OCI-LY7 (cell line): Measurements from ENCODE around the gene FOXD3. TPM values are rescaled to one million over a fixed set of nuclear protein-coding genes. Genes with fewer than 3 reads are reported as not detected.

Source experiments
- BruUV-seq: library from RNA; stranded (reverse); fragments of 400-500 nt; replicated peaks from 2 replicates; lab custom pipeline; 2021; lab: Mats Ljungman, UMichigan
- CTCF ChIA-PET: fragments of 300-600 bp; sonication (Branson Sonifier 250); formaldehyde crosslinking; loops from one replicate; lab custom pipeline; 2022; ENCODE audit warnings: antibody characterized with exemption; ENCODE audit not compliant: unreplicated experiment; lab: Charles Lee
- POLR2A ChIA-PET: fragments of 300-600 bp; sonication (Branson Sonifier 250); formaldehyde crosslinking; loops from one replicate; lab custom pipeline; 2022; ENCODE audit warnings: antibody characterized with exemption; lab: Charles Lee
- DNase-seq: peaks from one replicate; pipeline ENCODE4 v3.0.0-alpha.2; 2015; ENCODE audit warnings: low spot score
- H2AFZ ChIP-seq: fragments of 200-600 bp; sonication (generic), shearing (Covaris generic); 2 replicates; pipeline ENCODE4 v1.6.1; 2014; ENCODE audit warnings: mild to moderate bottlenecking, antibody characterized with exemption, low read length, moderate library complexity
- H3K27ac ChIP-seq: fragments of 200-600 bp; sonication (generic); 2 replicates; pipeline ENCODE4 v1.5.1; 2014; ENCODE audit warnings: mixed run types, low read depth, mild to moderate bottlenecking, moderate library complexity, low read length, inconsistent platforms; ENCODE audit not compliant: poor library complexity, severe bottlenecking
- H3K36me3 ChIP-seq: fragments of 200-600 bp; sonication (generic); 2 replicates; pipeline ENCODE4 v1.6.1; 2014; ENCODE audit warnings: mild to moderate bottlenecking, antibody characterized with exemption, low read length, moderate library complexity, mixed read lengths; ENCODE audit not compliant: insufficient read depth
- H3K4me1 ChIP-seq: fragments of 200-600 bp; sonication (generic); 2 replicates; pipeline ENCODE4 v1.5.1; 2014; ENCODE audit warnings: mild to moderate bottlenecking, low read length; ENCODE audit not compliant: insufficient read depth, poor library complexity, severe bottlenecking
- H3K4me2 ChIP-seq: fragments of 200-600 bp; sonication (generic); 2 replicates; pipeline ENCODE4 v1.6.1; 2014; ENCODE audit warnings: mild to moderate bottlenecking, low read length
- H3K4me3 ChIP-seq: fragments of 200-600 bp; sonication (generic); 2 replicates; pipeline ENCODE4 v1.5.1; 2014; ENCODE audit warnings: mild to moderate bottlenecking, low read depth, low read length; ENCODE audit not compliant: poor library complexity, severe bottlenecking
- H3K79me2 ChIP-seq: fragments of 200-600 bp; sonication (generic); 2 replicates; pipeline ENCODE4 v1.6.1; 2016; ENCODE audit warnings: low read depth, mild to moderate bottlenecking, low read length, moderate library complexity, mixed read lengths; ENCODE audit not compliant: insufficient read depth
- H3K9me2 ChIP-seq: fragments of 200-600 bp; sonication (generic); 2 replicates; pipeline ENCODE4 v1.6.1; 2016; ENCODE audit warnings: mild to moderate bottlenecking, low read length, mixed read lengths; ENCODE audit not compliant: insufficient read depth
- H3K9me3 ChIP-seq: fragments of 200-600 bp; sonication (generic); 2 replicates; pipeline ENCODE4 v1.6.1; 2014; ENCODE audit warnings: mild to moderate bottlenecking, mixed run types, low read length, mixed read lengths
- H4K20me1 ChIP-seq: fragments of 200-600 bp; sonication (generic); 2 replicates; pipeline ENCODE4 v1.6.1; 2014; ENCODE audit warnings: mild to moderate bottlenecking, antibody characterized with exemption, low read length, moderate library complexity, mixed read lengths; ENCODE audit not compliant: insufficient read depth
- CTCF ChIP-seq: fragments of 200-600 bp; sonication (generic); conservative IDR thresholded peaks from 2 replicates; pipeline ENCODE4 v1.5.1; 2014; ENCODE audit warnings: mild to moderate bottlenecking, antibody characterized with exemption, low read length, moderate library complexity, mixed read lengths
- EZH2phosphoT487 ChIP-seq: fragments of 200-600 bp; sonication (generic); IDR thresholded peaks from 2 replicates; pipeline ENCODE4 v1.6.1; 2018; ENCODE audit warnings: low read depth, borderline replicate concordance, mild to moderate bottlenecking, mixed run types, antibody characterized with exemption, low read length, moderate library complexity, mixed read lengths
- intact Hi-C: fragments of 100-400 bp; cut with micrococcal nuclease; formaldehyde crosslinking; loops from one replicate; pipeline ENCODE4 v1.10.0; 2022; ENCODE audit not compliant: unreplicated experiment
- total RNA-seq, 2 experiments: library from RNA; depleted of rRNA in 1 of 2; stranded (reverse); fragments of >200 nt in 1 of 2; shearing (Covaris generic) in 1 of 2; gene quantifications; 2 replicates each; pipeline ENCODE4 v1.2.3, GENCODE V29; 2014 to 2022

The FOXD3 gene
- total RNA-seq, 2 experiments from 2014 or later, result 0.06 TPM; not detected in 1

DNA sequence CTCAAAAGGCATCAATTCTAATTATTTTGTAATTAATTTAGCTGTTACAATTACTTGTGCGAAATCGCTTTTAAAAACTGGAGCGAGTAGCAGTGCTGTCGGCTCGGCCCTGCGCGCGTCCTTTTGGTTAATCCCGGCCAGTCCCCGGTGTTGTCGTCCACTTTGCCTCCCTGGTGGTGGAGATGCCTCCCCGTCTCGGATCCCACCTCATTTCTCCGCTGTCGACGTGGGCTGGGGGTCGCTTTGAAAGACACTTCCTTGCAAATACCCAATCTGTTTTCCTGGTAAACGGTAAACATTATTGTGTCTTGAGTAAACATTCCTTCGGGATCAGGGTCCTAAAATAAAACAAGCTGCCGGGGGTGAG, 3.7 kb downstream of the FOXD3 start:
- H3K4me3 ChIP-seq, result no peak overlapping the region
- no peaks in the 10 kb centered on the region for H3K79me2 ChIP-seq
- intact Hi-C loops, result loop anchor here (2.0 kb wide), 1 partner anchor 41 kb away; the partner anchor contains the start of gene ALG6
- H3K9me2 ChIP-seq, result no peaks in the 10 kb centered on the region
- peaks cover 4% of the 10 kb centered on the region for H3K4me1 ChIP-seq
- no peak overlapping the region for H3K4me2 ChIP-seq
- no peak overlapping the region for H2AFZ ChIP-seq
- H3K9me3 ChIP-seq, result no peaks in the 10 kb centered on the region
- H3K36me3 ChIP-seq, result no peaks in the 10 kb centered on the region
- no peak overlapping the region for H3K27ac ChIP-seq
- TF ChIP-seq CTCF (no peak), EZH2phosphoT487 (no peak)
- CTCF ChIA-PET, result no interaction called here
- H4K20me1 ChIP-seq, result no peaks in the 10 kb centered on the region
- POLR2A ChIA-PET, result interaction anchor here (1.1 to 1.3 kb wide), 4 partner anchors 11 to 42 kb away, joined by 3 to 4 read pairs (median 3); no protein-coding TSS in a partner anchor
- no TSS peak for BruUV-seq
- no peak for DNase-seq

DNA sequence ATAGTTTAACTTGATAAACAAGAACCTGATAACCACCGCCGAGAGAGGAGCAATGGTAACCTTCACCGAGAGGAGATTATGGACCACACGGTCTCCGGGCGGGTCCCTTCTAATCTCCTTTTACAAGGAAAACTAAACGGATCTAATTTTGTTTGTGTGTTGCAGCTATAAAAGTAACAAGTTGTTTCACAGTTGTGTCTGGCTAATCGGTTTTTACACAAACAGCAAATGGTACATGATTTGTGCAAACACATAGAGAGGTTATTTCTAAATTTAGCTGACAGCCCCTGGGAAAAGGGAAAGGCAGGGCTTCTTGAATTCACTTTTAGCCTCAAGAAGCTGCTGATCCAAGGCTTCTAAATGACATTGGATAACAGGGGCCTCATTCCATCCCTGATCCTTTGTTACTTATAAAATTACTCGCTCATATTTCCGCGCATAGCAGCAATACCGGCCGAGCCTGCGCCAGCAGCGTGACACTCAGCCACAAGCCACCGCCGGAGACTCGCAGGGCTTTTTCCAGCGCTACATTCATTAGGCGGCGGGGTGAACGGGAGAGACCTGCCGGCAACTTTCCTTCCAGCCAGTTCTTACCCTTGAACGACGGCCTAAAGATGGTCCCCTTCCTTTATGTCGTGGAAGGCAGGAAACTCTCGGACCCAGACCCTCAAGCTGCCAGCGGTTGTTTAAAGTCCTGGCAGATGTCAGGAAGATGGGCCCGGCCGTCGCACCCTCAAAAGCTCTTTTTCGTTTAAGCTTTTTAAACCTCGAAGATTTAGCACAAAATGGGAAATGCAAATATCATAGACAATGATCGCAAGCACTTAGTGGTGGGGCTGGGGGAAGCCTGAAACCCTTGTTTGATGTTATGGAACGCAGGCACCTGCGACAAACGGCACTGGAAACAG, 4.4 kb downstream of the FOXD3 start:
- intact Hi-C loops, result loop anchor here (1.0 to 2.0 kb wide), 2 partner anchors 40 to 115 kb away; partner anchors contain the start of gene ALG6
- TF ChIP-seq CTCF (no peak), EZH2phosphoT487 (no peak)

More for the DNA sequence above, 4.4 kb downstream of the FOXD3 start:
- Histone ChIP-seq H3K9me3 (no peaks in the 10 kb centered on the region), H3K4me2 (peak overlapping the region; percentile 35; the same call in 1 of the 2 replicates), H3K36me3 (no peaks in the 10 kb centered on the region), H2AFZ (peak overlapping the region; percentile 53; the same call in 1 of the 2 replicates), H3K4me1 (peaks cover 2% of the 10 kb centered on the region), H4K20me1 (no peaks in the 10 kb centered on the region), H3K4me3 (no peak overlapping the region), H3K9me2 (no peaks in the 10 kb centered on the region), H3K27ac (no peak overlapping the region), H3K79me2 (no peaks in the 10 kb centered on the region)
- ChIA-PET CTCF (no interaction called here), POLR2A (interaction anchor here (0.6 to 1.3 kb wide), 4 partner anchors 11 to 118 kb away, joined by 3 to 5 read pairs (median 4); no protein-coding TSS in a partner anchor)
- no peak for DNase-seq
- BruUV-seq, result no TSS peak
